ENCODE results near the gene WDR27. TPM values are rescaled to one million over a fixed set of nuclear protein-coding genes. Genes with fewer than 3 reads are reported as not detected.
"Not testable (repeated sequence)": the region's sequence is repeated elsewhere in the genome, so short reads cannot be mapped to it uniquely, and the experiment has no call there.

The WDR27 gene
- total RNA-seq, 1 donor from 2014 or later: 24.4 TPM

DNA sequence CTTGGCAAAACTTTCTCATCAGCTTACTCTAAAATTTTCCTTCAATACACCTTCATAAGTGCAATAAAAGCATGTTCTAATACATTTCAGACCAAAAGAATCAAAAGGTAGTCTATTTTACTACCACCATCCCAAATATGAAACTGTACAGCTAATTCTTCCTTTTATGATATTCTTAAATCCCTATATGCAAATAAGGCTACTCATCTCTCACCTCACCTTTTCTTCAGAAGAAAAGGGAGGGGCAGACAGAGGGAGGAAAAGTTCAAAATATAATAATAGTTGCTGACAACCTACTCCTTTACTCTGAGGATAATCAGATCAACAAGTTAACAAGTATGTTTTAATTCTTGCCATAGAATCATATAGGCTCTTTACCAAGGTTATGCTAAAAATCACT, 7.5 kb upstream of the WDR27 start:
- peak; percentile 61 for ATAC-seq

DNA sequence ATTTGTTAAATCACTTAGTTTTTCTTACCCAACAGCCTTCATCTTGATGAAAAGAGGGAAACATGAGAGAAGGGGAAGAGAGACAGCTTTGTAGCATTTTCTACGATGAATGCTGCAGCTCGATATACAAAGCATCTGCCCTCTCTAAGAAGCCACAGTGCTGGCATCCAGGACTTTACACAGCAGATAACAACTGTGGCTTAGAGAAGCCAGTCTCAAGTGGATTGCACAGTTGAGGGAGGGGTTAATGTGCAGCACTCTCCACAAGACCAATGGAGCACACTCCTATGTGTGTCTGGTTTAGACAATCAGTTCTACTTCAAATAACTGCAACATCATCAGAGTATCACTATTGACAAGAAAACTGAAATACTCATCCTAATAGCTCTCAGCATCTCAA, 5.9 kb upstream of the WDR27 start:
- ATAC-seq: no peak

DNA sequence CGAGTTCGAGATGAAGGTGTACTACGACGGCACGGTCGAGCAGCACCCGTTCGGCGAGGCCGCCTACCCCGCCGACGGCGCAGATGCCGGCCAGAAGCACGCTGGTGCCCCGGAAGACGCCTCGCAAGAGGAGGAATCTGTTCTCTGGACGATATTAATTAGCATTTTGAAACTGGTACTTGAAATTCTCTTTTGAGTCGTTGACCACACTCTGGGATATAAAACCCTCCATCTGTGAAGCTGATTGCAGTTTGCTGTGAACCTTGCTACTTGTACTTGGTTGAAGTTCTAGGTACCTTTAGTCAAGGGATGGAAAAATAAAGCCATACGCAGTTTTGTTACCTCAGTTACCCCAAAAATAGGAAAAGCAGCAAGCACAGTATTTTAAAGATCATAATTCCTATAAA, 1.0 kb upstream of the WDR27 start:
- no peak for ATAC-seq

DNA sequence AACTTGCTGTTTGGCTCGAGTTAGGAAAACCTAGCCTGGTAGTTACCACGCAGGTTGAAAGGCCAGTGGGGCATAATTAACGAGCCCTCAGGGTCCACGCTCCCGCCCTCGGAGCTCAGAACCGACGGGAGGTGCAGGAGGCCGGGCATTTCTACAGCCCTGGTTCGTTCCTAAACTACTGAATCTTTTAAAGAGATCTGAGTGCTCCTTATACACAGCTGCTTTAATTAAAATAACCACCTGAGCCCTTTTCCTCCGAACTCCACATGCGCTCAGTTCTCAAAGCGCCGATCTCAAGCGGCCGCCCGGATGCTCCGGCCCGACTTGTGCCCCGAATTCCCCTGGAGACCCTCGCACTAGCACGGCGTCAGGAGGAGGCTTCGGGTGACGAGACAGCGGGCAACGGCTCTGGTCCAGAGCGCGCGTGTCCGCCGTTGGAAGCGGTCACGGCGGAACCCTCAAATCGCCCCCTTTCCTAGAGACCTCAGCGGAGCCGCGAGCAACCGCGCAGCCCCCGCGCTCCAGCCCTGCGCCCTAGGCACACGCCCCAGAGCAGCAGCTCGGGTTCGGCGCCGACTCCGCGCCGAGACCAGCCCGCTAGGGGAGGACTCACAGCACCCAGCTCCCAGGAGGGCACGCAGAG, 397 bp downstream of the WDR27 start:
- ATAC-seq: no peak

DNA sequence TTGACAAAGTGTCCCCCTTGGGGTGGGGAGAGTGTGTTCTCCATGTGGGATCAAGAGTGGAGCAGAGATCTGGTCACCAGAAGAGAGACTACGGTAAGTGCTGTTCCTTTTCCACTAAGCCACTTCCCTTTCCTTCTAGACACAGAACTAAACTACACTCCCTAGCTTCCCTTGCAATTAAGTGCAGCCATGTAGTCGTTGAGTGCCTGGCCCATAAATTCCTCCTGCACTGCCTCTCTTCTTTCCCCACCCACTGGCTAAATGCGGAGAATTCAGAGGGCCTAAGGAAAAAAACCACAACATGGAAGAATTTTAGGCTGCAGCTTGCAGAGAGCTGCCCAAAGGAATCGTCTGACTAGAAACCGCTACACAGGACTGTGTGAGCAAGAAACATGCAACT, 1.5 kb downstream of the WDR27 start:
- ATAC-seq: no peak

DNA sequence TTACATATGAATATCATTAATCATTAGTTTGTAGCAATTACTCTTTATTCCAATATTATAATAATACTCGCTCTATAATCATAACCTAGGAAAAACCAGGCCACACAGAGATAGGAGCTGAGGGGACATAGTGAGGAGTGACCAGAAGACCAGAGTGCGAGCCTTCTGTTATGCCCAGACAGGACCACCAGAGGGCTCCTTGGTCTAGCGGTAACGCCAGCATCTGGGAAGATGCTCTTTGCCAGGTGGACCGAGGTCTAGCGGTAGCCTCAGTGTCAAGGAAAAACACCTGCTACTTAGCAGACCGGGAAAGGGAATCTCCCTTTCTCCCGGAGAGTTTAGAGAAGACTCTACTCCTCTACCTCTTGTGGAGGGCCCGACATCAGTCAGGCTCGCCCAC, 4.7 kb downstream of the WDR27 start:
- not testable (repeated sequence) for ATAC-seq

DNA sequence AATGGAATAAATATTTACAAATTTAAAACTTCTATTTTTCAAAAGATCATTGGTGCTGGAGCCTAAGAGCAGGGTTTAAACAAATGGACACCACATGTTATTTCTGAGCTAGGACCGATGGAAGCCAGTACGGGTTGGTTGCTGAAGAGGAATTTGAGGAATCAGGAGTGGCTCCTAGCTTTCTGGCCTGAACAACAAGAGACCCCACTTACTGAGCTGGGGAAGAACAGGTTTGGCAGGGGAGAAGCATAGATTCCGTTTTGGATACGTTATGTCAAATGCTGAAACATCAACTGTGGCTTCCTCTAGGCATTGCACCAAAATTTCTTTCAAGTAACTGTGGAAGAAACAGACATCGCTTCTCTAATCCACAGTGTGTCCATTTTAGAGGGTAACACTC, 6.7 kb downstream of the WDR27 start:
- no peak for ATAC-seq

DNA sequence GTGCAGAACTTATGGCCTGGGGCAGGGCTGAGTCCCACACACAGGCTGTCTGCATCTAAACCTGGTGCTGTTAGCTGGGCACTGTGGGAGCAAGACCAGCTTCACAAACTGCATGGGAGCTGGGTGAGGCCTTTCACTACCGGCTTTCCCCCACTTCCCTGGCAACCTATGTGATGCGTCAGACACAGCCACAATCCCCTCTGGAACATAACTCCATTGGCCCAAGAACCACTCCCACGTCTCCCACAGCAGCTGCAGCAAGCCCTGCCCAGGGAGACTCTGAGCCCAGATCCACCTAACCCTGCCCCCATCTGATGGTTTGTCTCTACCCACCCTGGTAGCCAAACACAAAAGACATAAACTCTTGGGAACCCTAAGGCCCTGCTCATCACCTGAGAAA, 9.3 kb downstream of the WDR27 start:
- ATAC-seq: peak; percentile 12

DNA sequence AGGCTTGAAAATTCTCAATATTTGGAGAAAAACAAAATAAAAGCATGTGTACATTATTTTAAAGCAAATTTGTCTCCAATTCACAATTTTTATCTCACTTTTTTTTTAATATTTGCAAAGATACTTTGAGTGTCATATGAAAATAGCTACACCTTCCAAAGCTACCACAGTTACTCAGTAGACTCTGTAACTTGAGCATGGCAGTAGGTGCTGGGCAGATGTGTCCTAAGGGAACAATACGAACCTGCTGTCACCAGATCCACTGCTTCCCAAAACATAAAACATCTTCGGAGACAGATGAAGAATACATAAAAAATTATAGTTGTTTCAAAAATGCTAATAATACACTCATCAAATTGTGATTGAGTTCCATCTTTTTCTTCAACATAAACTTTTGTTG, 10.6 kb downstream of the WDR27 start:
- ATAC-seq: no peak

DNA sequence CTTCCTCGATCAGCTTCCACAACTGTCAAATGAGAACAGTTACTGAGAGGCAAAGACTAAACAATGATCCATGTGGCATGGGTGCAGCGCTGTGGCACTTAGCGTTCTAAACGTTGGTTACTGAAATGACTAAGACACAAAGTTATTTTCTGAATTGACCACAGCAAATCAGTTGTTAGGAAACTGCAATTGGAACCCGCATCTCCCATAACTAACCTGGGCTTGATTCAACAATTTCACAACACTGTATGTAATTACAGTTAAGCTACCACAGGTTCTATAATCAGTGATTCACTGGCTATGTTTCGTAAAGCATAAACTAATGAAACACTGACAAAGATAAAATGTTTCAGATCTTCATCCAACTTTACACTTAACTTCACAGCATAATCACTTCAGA, 12.5 kb downstream of the WDR27 start:
- ATAC-seq: peak; percentile 94

DNA sequence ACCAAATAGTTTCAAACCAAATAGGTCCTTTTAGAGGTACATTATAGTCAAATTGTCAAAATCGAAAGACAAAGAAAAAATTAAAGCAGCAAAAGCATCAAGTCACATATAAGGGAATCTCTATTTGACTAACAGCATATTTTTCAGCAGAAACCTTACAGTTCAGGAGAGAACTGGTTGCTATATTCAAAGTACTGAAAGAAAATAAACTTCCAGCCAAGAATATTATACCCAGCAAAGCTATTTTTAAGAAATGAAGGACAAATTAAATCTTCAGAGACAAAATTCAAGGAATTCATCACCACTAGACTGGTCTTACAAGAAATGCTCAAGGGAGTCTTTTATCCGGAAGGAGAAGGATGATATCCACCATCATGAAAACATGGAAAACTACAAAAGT, 16.0 kb downstream of the WDR27 start:
- no peak for ATAC-seq

DNA sequence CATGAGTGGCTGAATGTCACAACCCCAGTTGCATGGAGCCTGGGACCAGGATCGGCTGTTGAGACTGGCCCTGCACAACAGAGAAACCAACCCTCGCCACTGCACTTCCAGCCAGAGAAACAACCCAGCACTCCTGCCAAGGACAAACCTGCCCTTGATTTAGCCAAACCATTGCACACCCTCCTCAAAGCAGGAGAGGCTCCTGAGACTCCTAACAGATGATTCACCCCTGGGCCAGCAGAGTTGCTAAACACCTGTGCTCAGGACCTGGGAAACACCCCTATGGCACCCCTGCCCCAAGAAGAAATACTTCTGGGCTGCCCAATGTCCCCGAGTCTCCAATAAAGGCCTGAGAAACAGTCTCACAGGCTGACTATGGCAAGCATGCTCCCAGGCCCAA, 17.8 kb downstream of the WDR27 start:
- peak; percentile 79 for ATAC-seq

DNA sequence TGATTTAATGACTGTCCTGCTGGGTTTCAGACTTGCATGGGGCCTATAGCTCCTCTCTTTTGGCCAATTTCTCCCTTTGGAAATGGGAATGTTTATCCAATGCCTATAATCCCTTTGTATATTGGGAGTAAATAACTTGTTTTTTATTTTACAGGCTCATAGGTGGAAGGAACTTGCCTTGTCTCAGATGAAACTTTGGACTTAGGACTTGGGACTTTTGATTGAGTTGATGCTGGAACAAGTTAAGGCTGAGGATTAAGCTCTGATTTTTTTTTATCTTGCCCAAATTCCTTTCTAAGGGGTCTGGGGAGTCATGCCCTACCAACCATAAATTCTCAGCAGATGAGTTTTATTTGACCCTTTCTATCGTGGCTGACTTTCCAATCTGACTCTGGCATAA, 23.5 kb downstream of the WDR27 start:
- ATAC-seq: no peak

DNA sequence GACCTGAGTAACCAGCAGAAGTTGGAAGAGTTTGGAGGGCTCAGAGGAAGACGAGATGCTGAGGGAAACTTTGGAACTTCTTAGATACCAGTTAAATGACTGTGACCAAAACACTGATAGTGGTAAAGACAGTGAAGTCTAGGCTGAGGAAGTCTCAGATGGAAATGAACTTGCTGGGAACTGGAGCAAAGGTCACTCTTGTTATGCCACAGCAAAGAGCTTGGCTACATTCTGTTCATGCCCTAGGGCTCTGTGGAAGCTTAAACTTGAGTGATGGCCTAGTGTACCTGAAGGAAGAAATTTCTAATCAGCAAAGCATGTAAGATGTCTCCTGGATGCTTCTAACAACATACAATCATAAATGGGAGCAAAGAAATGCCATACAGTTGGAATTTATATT, 24.7 kb downstream of the WDR27 start:
- ATAC-seq: no peak

DNA sequence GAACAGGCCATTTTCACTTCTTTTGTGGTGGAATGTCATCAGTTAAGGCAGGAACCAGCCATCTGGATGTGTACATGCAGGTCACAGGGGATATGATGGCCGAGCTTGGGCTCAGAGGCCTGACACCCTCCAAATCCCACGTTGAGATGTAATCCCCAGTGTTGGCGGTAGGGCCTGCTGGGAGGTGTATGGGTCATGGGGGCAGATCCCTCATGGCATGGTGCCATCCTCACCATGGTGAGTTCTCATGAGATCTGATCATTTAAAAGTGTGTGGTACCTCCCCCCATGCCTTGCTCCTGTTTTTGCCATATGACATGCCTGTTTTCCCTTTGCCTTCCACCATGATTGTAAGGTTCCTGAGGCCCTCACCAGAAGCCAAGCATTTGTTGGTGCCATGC, 26.8 kb downstream of the WDR27 start:
- ATAC-seq: no peak

DNA sequence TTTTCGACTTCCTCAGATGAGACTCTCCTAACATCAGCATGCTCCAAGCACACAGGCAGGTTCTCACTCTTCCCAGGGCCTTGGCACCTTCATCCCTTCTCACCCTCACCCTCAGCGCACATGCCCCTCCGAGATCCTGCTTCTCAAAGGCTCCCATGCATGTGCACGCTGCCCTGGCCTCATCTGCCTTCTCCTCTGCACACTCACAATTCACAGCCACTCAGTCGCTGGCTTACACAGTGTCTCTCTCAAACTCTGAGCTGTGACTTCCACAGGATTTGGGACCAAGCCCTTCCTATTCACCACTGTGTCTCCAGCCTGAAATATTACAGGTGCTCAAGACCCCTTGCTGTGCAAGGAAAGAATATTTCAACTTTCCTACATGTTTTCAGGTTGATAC, 30.3 kb downstream of the WDR27 start:
- no peak for ATAC-seq

DNA sequence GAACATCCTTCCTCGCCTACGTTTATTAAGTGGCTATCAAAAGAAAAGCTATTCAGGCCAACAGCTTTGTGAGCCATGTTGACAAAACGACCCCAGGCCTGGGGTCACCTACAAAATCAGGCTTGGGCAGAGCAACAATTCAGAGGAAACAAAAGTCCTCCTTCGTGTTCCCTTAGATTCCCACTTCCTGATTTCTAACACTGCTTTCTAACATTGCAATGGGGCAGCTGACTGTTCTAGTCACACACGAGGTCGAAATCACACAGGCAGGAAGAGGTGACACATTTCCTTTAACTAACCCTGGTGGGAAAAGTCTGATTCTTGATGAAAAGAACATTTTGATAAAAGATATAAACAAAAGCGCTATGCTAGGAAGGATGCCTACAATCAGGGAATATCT, 31.9 kb downstream of the WDR27 start:
- ATAC-seq: no peak

DNA sequence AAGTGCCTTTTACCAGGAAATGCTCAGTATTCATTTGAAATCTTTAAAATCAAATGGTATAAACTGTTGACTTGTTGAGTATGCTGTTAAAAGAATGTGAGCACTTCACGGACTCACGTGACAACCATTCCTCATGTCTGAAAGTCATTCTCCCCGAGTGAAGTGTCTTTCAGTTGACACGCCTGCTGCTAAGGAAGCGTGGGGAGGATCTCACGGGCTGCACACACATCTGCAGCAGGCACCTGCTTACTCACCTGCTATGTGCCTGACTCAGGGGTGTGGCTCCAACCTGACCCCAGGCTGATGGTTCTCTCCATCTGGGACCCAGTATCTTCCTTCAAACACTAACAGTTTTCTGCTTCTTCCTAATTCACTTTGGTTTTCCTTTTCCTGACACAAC, 32.7 kb downstream of the WDR27 start:
- peak; percentile 86 for ATAC-seq

DNA sequence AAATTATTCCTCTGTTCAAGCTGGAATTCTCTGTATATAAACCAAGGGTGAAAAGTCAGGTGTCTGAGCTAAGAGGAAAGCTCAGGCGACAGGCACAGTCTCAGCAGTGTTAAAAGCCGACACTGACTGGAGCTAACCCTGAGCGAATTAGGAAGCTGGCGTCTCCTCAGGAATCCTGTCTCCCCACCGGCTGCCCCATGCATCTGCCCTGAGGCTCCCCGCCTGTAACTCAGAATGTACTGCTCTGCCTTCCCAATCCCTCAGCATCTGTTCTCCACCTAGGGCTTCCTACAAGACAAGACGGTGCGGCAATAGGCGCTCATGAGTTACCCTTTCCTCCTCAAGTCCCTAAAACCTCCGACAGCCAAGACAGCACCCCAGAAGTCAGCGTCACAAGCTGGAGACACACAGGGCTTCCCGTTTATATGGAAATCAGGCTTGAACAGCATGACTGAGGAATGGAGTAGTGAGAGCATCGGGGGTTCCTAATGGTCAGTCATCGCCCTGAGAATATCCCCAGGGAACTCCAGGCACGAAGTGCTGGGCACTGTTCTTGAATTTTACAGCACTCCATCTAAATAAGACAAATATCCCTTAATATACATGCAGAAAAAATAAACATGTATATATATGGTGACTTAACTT, 33.5 kb downstream of the WDR27 start:
- ATAC-seq: no peak

DNA sequence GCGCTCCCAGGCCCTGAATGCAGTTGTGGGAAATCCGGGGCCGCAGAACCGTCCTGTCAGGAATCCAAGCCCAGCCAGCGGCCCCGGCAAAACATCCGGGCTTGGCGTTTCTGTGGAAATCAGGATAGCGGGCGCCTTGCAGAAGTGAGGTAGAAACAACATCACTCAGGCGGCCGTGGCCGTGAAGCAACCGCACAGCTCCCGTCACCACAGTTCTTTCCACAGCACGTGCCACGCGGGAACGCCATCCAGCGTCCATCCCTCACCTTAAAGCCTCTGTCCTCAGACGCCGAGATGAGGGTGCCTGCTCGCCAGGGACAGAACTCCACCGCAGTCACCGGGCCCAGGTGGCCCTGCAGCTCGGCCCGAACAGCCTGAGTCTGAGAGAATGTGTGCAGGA, 34.1 kb downstream of the WDR27 start:
- no peak for ATAC-seq

DNA sequence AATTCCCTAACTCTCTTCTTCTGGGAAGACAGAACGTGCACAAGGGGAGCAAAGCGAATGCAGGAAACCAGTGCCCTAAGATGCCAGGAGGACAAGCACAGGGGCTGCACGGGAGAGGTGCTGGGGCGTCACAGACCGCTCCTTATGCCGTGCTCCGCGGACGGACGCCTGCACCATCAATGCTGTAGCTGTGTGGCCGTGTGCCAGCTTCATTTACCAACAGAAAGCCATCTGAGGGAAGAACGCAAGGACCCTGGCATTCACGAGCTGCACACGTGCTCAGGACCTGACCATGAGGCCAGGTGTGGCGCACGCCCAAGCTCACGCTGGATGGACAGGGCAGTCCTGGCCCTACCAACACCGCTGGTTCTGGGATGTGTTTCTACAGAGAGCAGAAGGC, 35.4 kb downstream of the WDR27 start:
- no peak for ATAC-seq

DNA sequence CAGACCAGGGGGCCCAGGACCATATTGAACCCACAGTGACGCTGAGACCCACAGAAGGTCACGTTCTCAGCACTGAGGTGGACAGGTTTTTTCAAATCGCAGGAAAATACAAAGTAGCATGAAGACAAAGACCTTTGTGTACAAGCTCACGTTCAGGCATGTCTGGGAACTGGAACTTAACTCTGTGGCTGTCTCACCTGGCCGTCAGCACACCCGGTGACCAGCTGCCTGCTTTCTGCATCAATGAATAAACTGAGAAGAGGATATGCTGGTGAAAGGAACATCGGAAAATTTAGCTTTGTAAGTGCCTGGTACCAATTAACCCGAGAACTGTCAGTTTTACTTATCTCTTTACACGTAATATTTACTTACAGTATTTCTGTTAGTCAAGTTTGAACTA, 36.5 kb downstream of the WDR27 start:
- ATAC-seq: peak; percentile 46

DNA sequence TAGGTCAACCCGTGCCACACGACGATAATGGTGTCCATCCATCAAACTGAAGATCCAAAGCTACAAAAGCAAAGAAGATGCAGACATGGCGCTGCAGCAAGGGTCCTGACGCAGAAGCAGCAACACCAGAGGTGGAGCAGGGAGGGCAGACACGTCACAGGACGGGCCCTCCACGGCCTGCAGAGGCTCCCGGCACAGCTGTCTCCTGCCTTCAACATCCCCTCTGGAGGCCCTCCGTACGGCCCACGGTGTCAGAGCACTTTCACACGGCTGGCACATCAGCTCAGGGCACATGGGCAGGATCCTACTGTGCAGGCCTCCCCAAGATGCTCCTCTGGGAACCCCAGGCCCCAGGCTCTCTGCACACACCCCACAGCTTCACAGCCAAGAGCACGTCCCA, 37.6 kb downstream of the WDR27 start:
- no peak for ATAC-seq

DNA sequence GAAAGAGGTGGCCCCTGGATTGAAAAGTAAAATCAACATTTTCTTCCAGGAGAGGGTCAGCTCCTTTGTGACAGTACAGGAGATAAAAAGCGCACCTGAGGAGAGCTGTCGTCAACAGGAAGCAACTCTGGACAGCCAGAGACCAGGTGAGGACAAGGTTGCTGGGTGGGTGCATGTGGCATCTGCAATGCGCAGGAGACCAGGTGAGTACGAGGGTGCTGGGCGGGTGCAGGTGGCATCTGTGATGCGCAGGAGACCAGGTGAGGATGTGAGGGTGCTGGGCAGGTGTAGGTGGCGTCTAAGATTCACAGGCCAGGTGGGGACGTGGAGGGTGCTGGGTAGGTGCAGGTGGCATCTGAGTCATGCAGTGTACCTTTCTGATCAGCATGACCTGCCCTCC, 38.4 kb downstream of the WDR27 start:
- ATAC-seq: peak; percentile 6

DNA sequence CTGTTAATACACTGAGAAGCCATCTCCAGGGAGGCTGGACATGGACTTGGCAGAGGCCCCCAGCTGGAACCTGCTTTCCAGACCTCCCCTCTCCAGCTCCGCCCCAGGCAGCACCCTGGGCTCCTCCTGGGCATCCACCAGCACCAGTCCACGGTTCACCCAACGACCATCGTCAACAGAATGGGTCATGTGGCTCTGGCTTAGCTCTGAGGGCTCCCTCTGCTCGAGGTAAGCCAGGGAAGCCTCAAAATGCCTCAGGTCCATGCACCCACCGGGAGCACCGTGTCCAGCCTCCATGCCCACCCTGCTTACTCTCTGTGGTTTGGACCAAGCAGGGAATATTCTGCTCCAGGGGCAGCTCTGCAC, 40.5 kb downstream of the WDR27 start:
- ATAC-seq: no peak

Measured in esophagus mucosa (tissue), 1 donor.